Ureter (tissue), 1 donor: ENCODE data around the gene MINAR2. TPM values are rescaled to one million over a fixed set of nuclear protein-coding genes. Genes with fewer than 3 reads are reported as not detected.

Source experiments
- DNase-seq: peaks from one replicate; pipeline ENCODE4 v3.0.0-alpha.2; 2020; ENCODE audit warnings: low spot score
- total RNA-seq: library from RNA; stranded (reverse); gene quantifications from one replicate; pipeline ENCODE4 v1.2.4, GENCODE V29; 2023
- donor health status: DM: yes; HTN: yes; CAD: no.

MINAR2 gene
- total RNA-seq, 1 donor from 2014 or later: not detected

DNA sequence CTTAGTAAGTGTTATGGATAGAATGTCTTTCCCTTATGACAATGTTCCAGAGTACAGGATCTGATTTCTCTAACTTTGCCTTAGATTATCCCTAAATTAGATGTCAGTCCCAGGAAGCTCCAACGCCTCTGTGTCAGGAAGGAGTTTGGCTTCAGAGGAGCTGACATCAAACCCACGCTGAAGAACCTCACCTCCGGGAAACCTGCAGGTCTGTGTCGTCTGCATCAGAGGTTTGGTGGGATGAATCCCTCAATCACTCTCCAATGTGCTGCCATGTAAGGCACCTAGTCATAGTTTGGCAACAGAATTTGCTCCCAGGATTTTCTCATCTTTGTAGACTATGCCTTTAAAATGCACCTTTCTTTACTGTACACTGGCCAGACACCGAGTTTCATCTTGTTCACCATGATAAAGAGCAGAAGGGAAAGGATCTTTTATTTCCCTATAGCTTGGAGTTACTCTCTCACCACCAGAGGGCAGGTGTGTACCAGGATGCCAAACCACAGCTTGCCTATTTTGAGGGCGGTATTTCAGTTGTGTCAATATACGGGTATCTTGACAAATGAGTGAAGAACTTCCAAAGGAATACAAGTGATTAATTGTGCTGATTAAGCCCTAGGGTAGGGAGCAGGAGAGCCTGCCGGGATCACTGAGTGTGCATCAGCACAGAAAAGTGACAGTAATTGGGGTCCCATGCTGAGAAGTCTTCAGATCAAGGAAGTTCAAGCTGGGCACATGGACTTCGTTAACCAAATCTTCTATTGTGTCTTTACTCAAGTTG, 23.4 kb downstream of the MINAR2 start:
- DNase-seq: peak; percentile 55

DNA sequence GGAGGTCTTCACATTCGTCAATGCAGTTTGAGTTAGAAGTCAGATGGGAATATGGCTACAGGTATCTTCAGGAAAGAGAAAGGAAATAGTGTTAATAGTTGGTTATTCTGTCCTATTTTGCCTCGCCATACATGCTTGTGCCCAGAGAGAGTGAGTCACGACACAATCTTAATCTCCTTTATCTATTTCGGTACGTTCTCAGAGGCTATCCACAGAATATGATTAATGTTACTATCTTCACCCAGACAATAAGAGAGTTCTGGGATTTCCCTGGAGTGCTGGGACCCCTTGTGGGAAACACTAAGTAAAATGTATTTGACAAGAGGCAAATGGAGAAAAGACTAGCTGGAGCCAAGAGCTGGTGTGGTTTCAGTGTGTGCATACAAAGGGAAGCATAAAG, 25.5 kb downstream of the MINAR2 start:
- no peak for DNase-seq

DNA sequence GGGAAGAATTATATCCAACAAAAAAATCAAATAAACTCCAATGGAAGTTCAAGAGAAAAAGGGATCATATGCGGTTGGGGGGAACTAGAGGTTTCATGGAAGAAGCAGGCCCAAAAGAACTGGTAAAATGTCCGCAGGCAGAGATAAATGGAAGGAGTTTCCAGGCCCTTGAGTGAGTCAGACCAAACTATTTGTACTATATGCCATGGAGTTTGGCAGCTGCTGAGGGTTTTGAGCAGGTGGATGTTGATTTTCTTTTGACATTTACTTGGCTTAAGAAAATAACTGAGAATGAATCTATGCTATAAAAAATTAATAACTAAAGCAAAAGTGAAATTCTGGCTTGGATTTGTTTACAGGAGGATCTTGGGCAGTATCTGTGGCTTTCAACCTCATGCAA, 33.7 kb downstream of the MINAR2 start:
- DNase-seq: no peak

DNA sequence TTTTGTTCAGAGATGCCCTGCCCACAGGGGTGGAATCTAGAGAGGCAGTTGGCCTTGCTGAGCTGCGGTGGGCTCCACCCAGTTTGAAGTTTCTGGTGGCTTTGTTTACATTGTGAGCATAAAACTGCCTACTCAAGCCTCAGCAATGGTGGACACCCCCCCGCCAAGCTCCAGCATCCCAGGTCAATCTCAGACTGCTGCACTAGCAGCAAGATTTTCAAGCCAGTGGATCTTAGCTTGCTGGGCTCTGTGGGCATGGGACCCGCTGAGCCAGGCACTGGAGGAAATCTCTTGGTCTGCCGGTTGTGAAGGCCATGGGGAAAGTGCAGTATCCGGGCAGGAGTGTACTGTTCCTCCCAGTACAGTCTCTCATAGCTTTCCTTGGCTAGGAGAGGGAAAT, 55.5 kb downstream of the MINAR2 start:
- no peak for DNase-seq

DNA sequence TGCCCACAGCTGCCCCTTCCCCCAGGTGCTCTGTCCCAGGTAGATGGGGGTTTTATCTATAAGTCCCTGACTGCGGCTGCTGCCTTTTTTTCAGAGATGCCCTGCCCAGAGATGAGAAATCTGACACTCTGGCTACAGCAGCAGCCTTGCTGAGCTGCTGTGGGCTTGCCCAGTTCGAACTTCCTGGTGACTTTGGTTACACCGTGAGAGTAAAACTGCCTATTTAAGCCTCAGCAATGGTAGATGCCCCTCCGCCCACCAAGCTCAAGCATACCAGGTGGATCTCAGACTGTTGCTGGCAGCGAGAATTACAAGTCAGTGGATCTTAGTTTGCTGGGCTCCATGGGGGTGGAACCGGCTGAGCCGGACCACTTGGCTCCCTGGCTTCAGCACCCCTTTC, 56.8 kb downstream of the MINAR2 start:
- DNase-seq: no peak

DNA sequence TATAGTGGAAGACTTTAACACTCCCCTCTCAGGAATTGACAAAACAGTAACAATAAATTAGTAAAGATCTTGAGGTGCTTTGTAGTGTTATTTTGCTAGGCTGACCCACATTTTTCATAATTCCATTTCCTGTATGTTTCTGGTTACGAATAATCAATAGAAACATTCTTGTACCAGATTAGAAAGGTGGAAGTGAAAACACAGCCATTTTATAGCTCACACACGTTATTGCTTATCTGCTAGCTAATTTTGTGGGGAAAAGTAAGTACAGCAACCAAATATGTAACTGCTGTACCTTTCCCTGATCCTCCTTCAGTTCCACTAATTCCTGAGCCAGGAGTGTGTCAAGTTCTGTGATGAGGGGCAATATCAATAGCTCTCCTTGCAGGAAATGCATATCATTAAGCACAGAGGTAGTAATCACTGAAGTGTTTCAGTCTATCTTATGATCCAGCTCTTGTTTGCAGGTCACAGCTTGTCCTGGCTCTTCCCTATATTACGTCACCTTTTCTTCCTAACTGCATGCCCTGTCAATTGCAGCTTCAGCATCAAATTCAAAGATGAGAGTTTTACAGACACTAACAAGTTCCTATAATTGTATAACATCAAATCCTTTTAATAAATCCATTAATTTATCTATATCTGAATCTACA, 59.4 kb downstream of the MINAR2 start:
- no peak for DNase-seq

Other genes with a start within 250 kb of the MINAR2 start
- gene CHSY3, start 156.4 kb downstream of the MINAR2 start, total RNA-seq: 0.96 TPM